ENCODE measurements around the gene CHL1.

CHL1 gene

GRCh38 chr3:196311-197148 lies at the start of gene CHL1:
Gene CHL1, plus strand, starts transcription at chr3:196763. Its CDS starts 123,014 bp downstream, at chr3:319777.
- no peak for DNase-seq

- DNase-seq = no peak
Observed at GRCh38 chr3:151614-152189, 44.9 kb upstream of the CHL1 start.

DNA sequence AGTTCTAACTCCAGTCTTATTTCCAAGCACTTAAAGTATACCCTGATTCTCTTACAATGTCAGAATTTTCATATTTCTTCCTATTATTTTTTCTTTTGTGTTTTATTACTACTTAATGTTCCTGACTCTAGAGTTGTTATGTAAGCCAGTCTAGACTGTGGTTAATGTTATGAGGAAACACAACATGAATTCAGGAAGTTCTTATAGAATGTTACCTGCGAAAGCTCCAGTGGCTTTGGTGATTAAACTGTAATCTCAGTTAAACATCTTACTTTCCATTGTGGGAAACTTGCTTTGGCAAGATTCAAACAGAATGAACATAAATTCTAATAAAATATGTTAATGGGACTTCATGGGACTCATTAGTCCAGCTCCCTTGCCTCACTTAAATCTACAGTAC lies 36.6 kb upstream of the CHL1 start:
- no peak for DNase-seq

GRCh38 chr3:166071-166470 lies 30.5 kb upstream of the CHL1 start:
- DNase-seq = no peak

DNA sequence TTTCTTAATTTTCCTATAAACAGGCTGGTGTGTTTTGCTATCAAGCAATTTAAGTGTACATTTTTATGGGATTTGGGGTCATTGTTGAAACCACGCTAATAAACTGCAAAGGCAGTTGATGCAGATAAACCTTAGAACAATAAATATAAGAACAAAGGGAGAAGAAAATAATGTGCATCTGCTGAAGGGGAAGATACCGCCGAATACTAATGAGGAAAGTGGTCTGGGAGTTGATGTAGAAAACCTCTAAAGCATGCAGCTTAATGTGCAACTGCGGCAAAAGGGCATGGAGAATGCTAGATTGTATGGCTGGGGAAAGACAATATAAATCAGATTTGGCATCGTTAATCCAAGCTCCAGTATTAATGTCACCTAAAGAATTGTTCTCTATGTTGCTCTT lies 29.8 kb upstream of the CHL1 start:
- no peak for DNase-seq

DNA sequence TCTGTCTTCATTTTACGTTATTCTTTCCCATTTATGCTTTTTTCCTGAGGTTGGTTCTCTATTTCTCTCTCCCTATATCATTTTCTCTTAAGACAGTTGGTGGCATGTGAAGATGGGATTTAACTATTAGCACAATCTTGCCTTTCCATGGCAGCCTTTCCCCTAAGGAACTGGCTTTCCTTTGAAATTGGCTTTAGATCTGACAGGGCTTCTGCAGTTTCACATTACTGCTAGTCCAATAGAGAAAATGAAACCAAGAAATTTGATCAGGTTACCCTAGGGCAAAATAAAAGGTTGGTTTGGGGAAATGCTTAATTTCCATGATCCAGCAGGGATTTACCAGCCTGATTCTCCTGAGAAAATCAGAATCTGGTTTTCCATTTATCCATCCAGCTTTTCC lies 22.7 kb upstream of the CHL1 start:
- DNase-seq = no peak

DNA sequence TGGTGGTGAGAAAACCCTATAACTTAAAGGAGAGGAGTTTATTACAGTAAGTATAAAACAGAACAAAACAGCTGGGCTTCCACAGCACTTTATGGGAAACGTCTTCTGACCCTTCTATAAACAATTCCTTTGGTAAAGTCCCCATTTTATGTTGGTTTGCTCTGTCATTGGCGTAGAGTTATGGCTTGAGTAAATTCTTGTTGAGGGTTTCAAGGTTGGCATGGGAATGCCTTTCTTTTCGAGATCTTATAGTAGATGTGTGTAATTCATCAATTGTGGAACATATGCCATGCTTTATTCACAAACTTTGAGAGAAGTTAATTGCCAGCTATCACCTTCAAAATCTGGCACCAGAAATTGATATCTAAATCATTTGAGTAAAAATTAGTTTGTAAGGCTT lies 11.6 kb upstream of the CHL1 start:
- DNase-seq = no peak

DNA sequence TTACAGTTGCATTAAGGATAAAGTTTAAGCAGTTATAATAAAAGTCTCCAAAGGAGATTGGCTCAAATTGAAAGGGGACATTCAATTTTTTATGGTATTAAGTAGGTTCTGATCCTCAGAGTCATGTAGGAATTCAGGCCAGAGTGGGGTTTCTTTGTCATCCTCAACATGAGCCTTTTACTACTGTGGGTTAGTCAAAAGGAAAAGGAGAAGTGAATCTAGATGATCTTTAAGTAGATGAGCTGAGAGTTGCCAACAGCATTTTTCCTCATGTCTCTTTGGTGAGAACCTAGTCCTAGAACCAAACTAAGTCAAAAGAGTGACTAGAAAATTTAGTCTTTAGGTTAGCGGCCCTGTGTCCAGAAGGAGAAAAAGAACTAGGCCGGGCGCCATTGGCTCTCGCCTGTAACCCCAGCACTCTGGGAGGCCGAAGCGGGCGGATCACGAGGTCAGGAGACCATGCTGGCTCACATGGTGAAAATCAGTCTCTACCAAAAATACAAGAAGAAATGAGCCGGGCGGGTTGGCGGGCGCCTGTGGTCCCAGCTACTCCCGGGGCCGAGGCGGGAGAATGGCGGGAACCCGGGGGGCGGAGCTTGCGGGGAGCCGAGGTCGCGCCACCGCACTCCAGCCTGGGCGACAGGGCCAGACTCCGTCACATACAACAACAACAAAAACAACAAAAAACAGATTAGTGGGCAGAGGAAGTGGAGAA lies 4.2 kb upstream of the CHL1 start:
- DNase-seq = no peak

DNA sequence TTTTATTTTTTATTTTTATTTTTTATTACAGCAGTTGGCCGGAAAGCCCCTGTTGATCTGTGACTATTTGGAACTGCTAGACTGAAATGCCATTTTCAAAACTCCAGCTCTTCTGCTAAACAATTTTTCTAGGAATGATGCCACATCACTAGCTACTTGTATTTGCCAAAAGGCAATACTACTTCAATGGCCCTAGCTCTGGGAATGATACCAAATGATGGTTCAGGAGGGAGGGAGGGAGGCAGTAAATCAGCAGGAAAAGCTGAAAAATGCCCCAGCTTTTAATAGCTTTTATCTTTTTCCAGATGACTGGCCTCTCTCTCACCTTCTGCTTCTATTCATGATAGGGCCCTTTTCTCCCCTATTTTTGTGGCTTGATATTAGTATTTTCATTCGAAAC lies 2.6 kb upstream of the CHL1 start:
- no peak for DNase-seq

- no peak for DNase-seq
Observed at GRCh38 chr3:194421-194820, 2.1 kb upstream of the CHL1 start.

- no peak for DNase-seq
Observed at GRCh38 chr3:195666-196065, 897 bp upstream of the CHL1 start.

DNA sequence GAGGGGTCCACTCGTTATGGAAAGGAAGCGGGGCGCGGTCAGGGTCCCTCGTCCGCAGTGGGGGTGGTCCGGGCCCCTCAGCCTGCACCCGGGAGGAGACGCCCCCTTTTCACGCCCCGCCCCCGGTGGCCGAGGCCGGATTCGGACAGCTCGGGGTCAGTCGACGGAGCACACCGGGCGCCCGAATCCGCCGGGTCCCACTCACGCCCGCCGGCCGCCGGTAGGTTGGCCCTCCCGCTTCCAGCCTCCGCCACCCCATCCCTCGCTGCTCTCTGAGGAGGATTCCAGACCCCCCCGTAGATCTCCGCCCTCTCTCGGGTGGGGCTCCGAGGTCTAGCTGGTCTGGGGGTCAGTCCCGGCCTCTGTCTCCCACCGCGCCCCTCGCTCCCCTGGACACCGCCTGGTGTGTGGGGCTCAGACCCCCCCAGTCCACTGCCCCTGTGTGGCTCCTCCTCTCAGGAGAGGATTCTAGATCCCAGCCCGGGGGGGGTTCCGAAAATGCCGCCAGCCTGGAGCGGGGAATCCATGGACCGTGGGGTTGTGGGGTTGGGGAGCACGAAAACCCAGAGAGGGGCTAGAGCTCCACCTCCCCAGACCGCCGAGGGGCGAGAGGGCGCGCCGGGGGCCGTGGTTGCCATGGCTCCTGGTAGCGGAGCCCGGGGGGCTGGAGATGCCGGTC lies 725 bp downstream of the CHL1 start:
- DNase-seq = no peak

- DNase-seq = no peak
Observed at GRCh38 chr3:197828-198491, 1.4 kb downstream of the CHL1 start.

DNA sequence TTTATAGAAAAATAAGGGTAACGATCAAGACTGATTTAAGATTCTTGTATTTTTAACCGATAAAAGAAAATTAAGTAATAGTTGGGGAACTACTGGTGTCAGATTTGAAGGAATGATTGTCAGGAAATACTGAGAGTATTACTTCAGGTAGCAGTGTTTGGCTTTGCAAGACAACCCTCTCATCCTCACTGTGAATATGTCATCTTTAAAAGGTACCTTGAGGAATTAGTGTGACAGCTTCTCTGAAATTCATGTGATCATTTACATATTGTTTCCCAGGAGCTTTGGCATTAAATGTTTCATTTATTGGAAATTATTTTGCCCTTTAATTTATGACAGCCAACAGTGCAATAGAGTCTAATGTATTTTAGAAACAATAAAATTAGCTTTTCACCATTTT lies 3.3 kb downstream of the CHL1 start:
- no peak for DNase-seq

DNA sequence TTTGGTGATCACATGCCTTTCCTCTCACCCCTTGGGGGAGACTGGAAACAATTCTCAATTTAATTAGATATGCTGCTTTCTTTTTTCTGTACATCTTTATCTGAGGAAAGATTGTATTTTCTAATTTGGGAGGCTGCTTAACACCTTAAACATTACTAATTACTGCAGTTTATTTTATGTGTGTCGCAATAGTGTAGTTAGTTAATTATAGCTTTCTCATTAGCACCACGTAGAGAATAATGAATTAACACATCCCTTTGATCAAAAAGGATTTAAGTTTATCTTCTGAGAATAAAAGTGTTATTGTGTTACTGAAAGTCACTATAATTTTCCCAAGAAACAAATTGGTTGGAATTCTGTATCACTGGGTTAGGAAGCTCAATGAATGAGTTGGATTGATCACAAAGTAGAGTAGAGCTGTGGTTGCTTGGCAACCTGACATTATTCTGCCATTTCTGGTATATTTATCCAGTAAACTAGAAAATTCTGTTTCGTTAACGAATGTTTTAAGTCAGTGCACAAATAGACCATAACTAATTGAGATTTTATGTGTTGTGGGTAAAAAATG lies 4.3 kb downstream of the CHL1 start:
- no peak for DNase-seq

- DNase-seq = no peak
Observed at GRCh38 chr3:204102-204501, 7.5 kb downstream of the CHL1 start.

DNA sequence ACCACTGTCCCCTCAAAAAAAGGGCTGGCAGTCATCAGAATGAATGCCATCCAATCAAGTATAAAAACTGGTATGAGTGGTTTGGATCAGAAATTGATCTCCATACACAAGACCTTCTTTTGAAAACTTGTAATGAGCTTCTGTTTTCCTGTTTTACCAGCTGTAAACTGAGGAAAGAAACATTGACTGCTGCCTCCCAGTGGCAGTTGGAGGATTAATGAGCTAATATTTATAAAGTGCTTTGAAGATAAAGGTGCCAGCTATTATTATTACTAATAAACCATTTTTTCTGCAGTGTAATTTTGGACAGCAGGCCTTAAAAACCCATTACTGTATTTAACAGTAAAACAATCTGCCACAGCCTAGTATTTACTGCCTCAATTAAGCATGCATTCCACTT lies 11.4 kb downstream of the CHL1 start:
- no peak for DNase-seq

DNA sequence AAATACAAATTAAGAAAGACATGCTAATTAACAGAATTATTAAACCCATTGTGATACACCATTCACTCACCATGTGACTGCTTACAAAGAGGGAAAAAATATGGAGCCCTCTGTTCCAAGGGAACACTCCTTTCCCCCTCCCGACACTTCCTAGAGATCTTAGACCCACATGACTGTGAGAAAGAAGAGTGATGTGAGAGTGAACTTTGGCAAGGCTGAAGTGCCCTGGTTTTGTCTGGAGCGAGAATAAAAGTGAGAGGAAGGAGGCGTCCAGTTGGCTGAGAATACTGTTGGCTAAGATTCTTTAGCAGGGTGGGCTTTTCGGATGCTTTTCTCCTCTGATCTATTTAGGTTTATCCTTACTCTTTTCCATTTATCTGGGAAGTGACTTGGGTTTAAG lies 14.1 kb downstream of the CHL1 start:
- no peak for DNase-seq

- no peak for DNase-seq
Observed at GRCh38 chr3:212432-212831, 15.9 kb downstream of the CHL1 start.

DNA sequence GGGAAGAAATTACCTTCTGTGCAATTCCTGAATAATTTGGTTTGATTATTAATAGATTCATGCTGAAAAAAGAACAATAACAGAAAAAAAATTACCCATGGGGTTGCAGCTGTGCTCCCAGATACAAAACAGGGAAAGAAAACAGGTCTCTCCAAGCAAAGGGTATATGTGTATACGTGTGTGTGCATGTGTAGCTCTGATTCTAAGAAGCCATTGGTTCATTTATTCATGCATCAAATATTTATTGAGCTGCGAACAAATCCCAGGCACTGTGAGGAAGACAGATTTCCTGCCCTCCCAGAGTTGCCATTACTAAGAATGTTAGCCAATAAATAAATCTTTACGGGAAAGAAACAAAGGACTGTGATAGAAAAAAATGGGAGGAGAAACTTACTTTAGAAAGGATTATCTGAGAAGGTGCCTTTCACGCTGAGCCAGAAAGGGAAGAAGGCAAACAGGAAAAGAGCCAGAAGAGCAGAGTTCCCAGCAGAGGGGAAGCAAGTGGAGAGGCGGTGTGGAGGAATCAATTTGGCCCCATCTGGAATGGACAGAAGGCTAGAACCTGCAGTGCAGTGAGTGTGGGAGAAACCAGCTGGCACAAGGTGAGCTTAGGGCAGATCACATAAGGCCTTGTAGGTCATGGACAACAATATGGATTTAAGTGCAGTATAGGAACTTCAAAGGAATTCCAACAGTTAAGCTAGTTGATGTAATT lies 20.7 kb downstream of the CHL1 start:
- DNase-seq = no peak

DNA sequence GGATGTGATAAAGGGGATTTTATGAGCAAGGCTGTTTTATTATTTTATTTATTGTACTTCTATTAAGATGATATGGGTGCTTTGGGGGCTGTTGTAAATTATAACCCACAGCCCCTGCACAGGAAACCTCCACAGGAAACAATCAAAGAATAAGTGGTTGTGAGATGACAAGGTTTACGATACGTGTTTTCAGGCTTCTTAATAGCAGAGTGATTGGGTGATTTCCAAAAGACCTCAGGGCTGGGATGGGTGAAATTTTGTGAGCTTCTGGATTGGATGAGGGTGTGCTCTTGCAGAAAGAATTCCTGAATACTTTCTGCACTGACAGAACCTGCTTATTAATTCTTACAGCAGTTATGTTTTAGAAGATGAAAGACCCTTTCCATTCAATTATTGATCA lies 21.4 kb downstream of the CHL1 start:
- no peak for DNase-seq

Data from DMS79 (cell line).